ENCODE data around the gene KHDC4. TPM values are rescaled to one million over a fixed set of nuclear protein-coding genes. Genes with fewer than 3 reads are reported as not detected.

KHDC4 gene
- total and polyA plus RNA-seq, 9 of the 15 experiments (the other 6 are each of a cell fraction or from before 2014, with no cell fraction given), result 12.1 to 185 (median 65.6) TPM

DNA sequence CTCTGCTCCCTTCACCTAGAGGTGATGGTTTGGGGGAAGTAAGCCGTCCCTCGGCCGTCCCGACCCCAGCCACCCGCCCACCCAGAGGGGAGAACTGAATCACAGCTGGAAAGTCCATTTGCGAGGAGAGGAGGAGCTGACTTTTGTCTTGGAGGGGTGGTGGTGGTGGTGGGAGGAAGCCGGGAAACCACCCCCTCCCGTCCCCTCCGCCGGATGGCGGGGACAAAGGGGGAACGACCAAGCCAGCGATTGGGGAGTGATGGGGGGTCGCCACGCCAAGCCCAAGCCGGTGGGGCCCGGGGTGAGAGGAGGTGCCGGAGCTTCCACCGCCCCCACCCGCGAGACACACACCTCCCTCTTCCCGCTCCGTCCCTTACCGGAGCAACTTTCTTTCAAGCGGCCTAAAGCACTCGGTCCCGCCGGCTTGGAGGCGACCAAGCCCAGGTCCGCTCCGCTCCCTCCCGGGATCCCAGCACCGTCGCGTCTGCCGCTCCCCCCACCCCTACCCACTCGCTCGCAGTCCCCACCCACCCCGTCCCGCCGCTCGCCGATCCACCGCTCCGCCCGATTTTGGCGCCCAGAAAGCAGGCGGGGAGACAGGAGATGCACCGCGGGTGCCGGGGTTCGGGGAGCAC lies 43.6 kb upstream of the KHDC4 start (continued):
- TF ChIP-seq, protein P1, sequence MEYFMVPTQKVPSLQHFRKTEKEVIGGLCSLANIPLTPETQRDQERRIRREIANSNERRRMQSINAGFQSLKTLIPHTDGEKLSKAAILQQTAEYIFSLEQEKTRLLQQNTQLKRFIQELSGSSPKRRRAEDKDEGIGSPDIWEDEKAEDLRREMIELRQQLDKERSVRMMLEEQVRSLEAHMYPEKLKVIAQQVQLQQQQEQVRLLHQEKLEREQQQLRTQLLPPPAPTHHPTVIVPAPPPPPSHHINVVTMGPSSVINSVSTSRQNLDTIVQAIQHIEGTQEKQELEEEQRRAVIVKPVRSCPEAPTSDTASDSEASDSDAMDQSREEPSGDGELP (CRISPR knock-in tag; IDR thresholded peaks at IDR 0.05; ENCODE audit: borderline replicate concordance), result 0 out of 2 replicates have a peak, but pooled peaks have one; percentile 5
- TF ChIP-seq MYNN (IDR thresholded peaks at IDR 0.05), result peak; percentile 74; the same call in 1 of the 2 replicates
- TF ChIP-seq MYNN (CRISPR knock-in tag; IDR thresholded peaks at IDR 0.05), result no peak
- TF ChIP-seq POLR3G (IDR thresholded peaks at IDR 0.05; ENCODE audit: extremely low read depth, insufficient read length, insufficient replicate concordance), result no peak
- 0 out of 4 replicates have a peak, but pooled peaks of 1 of the 2 experiments have one; percentile 14 for TF ChIP-seq MAZ (CRISPR knock-in tag; conservative IDR thresholded peaks at IDR 0.05 in 1 of 2, IDR thresholded peaks at IDR 0.05 in 1 of 2)
- 0 out of 2 replicates have a peak, but pooled peaks have one; percentile 22 for TF ChIP-seq LCOR (CRISPR knock-in tag; IDR thresholded peaks at IDR 0.05)
- peak; percentile 44 for TF ChIP-seq RB1 (IDR thresholded peaks at IDR 0.05; ENCODE audit: low read depth)
- TF ChIP-seq SNAPC5 (CRISPR knock-in tag; IDR thresholded peaks at IDR 0.05), result no peak
- no peak for TF ChIP-seq BRCA1 (IDR thresholded peaks at IDR 0.05)
- TF ChIP-seq BRCA1 (CRISPR knock-in tag; IDR thresholded peaks at IDR 0.05), result no peak
- no peak for TF ChIP-seq NFATC3 (IDR thresholded peaks at IDR 0.05)
- TF ChIP-seq, protein P2, sequence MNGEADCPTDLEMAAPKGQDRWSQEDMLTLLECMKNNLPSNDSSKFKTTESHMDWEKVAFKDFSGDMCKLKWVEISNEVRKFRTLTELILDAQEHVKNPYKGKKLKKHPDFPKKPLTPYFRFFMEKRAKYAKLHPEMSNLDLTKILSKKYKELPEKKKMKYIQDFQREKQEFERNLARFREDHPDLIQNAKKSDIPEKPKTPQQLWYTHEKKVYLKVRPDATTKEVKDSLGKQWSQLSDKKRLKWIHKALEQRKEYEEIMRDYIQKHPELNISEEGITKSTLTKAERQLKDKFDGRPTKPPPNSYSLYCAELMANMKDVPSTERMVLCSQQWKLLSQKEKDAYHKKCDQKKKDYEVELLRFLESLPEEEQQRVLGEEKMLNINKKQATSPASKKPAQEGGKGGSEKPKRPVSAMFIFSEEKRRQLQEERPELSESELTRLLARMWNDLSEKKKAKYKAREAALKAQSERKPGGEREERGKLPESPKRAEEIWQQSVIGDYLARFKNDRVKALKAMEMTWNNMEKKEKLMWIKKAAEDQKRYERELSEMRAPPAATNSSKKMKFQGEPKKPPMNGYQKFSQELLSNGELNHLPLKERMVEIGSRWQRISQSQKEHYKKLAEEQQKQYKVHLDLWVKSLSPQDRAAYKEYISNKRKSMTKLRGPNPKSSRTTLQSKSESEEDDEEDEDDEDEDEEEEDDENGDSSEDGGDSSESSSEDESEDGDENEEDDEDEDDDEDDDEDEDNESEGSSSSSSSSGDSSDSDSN (IDR thresholded peaks at IDR 0.05; ENCODE audit: borderline replicate concordance in 1 of 2, low read depth in 2 of 2, low read length in 2 of 2), result peak in 1 of 2 experiments; percentile 64; a peak in 2 of 4 replicates

All from K562 (cell line).